K562 (cell line): ENCODE measurements around the gene TXNRD2. TPM values are rescaled to one million over a fixed set of nuclear protein-coding genes. Genes with fewer than 3 reads are reported as not detected.

ENCODE experiments used
- ARID1B ChIP-seq: fragments of 450-650 bp; IDR thresholded peaks from 2 replicates; pipeline ENCODE4 v1.6.1; 2016; ENCODE audit warnings: antibody characterized with exemption, mild to moderate bottlenecking, inconsistent platforms
- ATF7 ChIP-seq: fragments of 450-650 bp; IDR thresholded peaks from 2 replicates; pipeline ENCODE4 v1.7.1; 2014; ENCODE audit warnings: mild to moderate bottlenecking, moderate library complexity
- BRD9 ChIP-seq: fragments of 450-650 bp; IDR thresholded peaks from 2 replicates; pipeline ENCODE4 v1.6.1; 2018; ENCODE audit warnings: low read depth; ENCODE audit not compliant: partially characterized antibody
- CBFA2T3 ChIP-seq: fragments of 450-650 bp; IDR thresholded peaks from 2 replicates; pipeline ENCODE4 v1.6.1; 2017
- ELF4 ChIP-seq: fragments of 450-650 bp; formaldehyde crosslinking; IDR thresholded peaks from 2 replicates; pipeline ENCODE4 v1.4.0; 2022; ENCODE audit warnings: missing genetic modification characterization
- ESRRB ChIP-seq: fragments of 250-450 bp; sonication (Bioruptor Pico); IDR thresholded peaks from 2 replicates; pipeline ENCODE4 v1.5.0; 2020; ENCODE audit warnings: mild to moderate bottlenecking, moderate library complexity, borderline replicate concordance
- GABPB1 ChIP-seq: sonication (generic); formaldehyde crosslinking; IDR thresholded peaks from 2 replicates; pipeline ENCODE4 v1.8.0; 2022; ENCODE audit warnings: mild to moderate bottlenecking, missing genetic modification reagents
- HLTF ChIP-seq: fragments of 450-650 bp; IDR thresholded peaks from 2 replicates; pipeline ENCODE4 v1.6.1; 2016
- LEF1 ChIP-seq: fragments of 450-650 bp; IDR thresholded peaks from 2 replicates; pipeline ENCODE4 v1.6.1; 2016; ENCODE audit warnings: mild to moderate bottlenecking
- NCOA2 ChIP-seq, 2 experiments: fragments of 450-650 bp; IDR thresholded peaks; 2 replicates each; pipeline ENCODE4 v1.6.1; 2018; ENCODE audit warnings: mild to moderate bottlenecking in 2 of 2, moderate library complexity in 1 of 2; ENCODE audit not compliant: partially characterized antibody in 2 of 2
- POLR2AphosphoS5 ChIP-seq: IDR thresholded peaks from 2 replicates; pipeline ENCODE4 v1.6.1; 2011; ENCODE audit warnings: mild to moderate bottlenecking, low read depth, low read length, moderate library complexity; ENCODE audit not compliant: control insufficient read depth, insufficient read depth
- RBFOX2 ChIP-seq: fragments of 200-400 bp; formaldehyde crosslinking; IDR thresholded peaks from 2 replicates; pipeline ENCODE4 v1.6.1; 2017; ENCODE audit warnings: low read depth, mild to moderate bottlenecking, low read length, moderate library complexity
- SREBF2 ChIP-seq: sonication (generic); formaldehyde crosslinking; IDR thresholded peaks from 2 replicates; pipeline ENCODE4 v1.4.0; 2020; ENCODE audit warnings: mild to moderate bottlenecking, missing genetic modification reagents
- TEAD2 ChIP-seq: fragments of 450-650 bp; IDR thresholded peaks from 2 replicates; pipeline ENCODE4 v1.6.1; 2016; ENCODE audit warnings: missing genetic modification characterization, control low read depth, missing compliant biosample characterization
- ZFP1 ChIP-seq: fragments of 450-650 bp; formaldehyde crosslinking; IDR thresholded peaks from 2 replicates; pipeline ENCODE4 v1.4.0; 2020; ENCODE audit warnings: mild to moderate bottlenecking, mixed read lengths
- ZNF140 ChIP-seq: fragments of 250-450 bp; sonication (Bioruptor Pico); IDR thresholded peaks from 2 replicates; pipeline ENCODE4 v1.8.0; 2021; ENCODE audit warnings: moderate library complexity, mild to moderate bottlenecking, inconsistent platforms
- ZNF23 ChIP-seq: fragments of 250-450 bp; sonication (Bioruptor Pico); IDR thresholded peaks from 2 replicates; pipeline ENCODE4 v1.4.0; 2020; ENCODE audit warnings: mild to moderate bottlenecking
- ZNF699 ChIP-seq: fragments of 250-450 bp; sonication (Bioruptor Pico); IDR thresholded peaks from 2 replicates; pipeline ENCODE4 v1.8.0; 2021; ENCODE audit warnings: mild to moderate bottlenecking, moderate library complexity; ENCODE audit not compliant: insufficient replicate concordance
- polyA plus RNA-seq, 8 experiments: library from polyadenylated mRNA; depleted of rRNA in 4 of 8; stranded (reverse) in 5 of 8; unstranded in 3 of 8; fragments of >200 nt; fragmentation: Nextera tagmentation in 2 of 8; fragmentation: Illumina TruSeq in 1 of 8; extraction: Ambion mirVana in 2 of 8; extraction: Trizol in 1 of 8; gene quantifications; 2 replicates each; pipeline versions ENCODE4 v1.2.1 to v1.2.3, GENCODE V29; 2011 to 2014; ENCODE audit warnings: inconsistent platforms in 1 of 8, missing spikeins in 1 of 8
- total RNA-seq, 7 experiments: library from RNA; depleted of rRNA in 6 of 7; stranded (reverse); fragments of >200 nt in 6 of 7; fragmentation: Illumina TruSeq in 2 of 7; extraction: Trizol in 2 of 7; gene quantifications; 2 replicates each; pipeline versions ENCODE4 v1.2.1 to v1.2.3, GENCODE V29; 2011 to 2021; ENCODE audit warnings: low replicate concordance in 1 of 7
- TF ChIP-seq, protein P1 (sequence below): sonication (generic); formaldehyde crosslinking; IDR thresholded peaks from 2 replicates; pipeline ENCODE4 v1.8.0; 2022; ENCODE audit warnings: missing genetic modification reagents, mild to moderate bottlenecking, moderate library complexity, borderline replicate concordance
- TF ChIP-seq, protein P2 (sequence below): IDR thresholded peaks from 2 replicates; pipeline ENCODE4 v1.6.1; 2012; ENCODE audit warnings: low read depth, low read length, improper control_type of control experiment, borderline replicate concordance
- TF ChIP-seq, protein P3 (sequence below): fragments of 250-450 bp; sonication (Bioruptor Pico); IDR thresholded peaks from 2 replicates; pipeline ENCODE4 v1.9.0; 2021; ENCODE audit warnings: mild to moderate bottlenecking, inconsistent platforms
- TF ChIP-seq, protein P4 (sequence below): fragments of 450-650 bp; conservative IDR thresholded peaks from 2 replicates; pipeline ENCODE4 v1.6.1; 2016; ENCODE audit warnings: missing genetic modification characterization, low read depth, mild to moderate bottlenecking, control low read depth, missing compliant biosample characterization

TXNRD2 gene
- total and polyA plus RNA-seq, 9 of the 15 experiments (the other 6 are each of a cell fraction or from before 2014, with no cell fraction given) = 3.3 to 80.2 (median 49.4) TPM

DNA sequence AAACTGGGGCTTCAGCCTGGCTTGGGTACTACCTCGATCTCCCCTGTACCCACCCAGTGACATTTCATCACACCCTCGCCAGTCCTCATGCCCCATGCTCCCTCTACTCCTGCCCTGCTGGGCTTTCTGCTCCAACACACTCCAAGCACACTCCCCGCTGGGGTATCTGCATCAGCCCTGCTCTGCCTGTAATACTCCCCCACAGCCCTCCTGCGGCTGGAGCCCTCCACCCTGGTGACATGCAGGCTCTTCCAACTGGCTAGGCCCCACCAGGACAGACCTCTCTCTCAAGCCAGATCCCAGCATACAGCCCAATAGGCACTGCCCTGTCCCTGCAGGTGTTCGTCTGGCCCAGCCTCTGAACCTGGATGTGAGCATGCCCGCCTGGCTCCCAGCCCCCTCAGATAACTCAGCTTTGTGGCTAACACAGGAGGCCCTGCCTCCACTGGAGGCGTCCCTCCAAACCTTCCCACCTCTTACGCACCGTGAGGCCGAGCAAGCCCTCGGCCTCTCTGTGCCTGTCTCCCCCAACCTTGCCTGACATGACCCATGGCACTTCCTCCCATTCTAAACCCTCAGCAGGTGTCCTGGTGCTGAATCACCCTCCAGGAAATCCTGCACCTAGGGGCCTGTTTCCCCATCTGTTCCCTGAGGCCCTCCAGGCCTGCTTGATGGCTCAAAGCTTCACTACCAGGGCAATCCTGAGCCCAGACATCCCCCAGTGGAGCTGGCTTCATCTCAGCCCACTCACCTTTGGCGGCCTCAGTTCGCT is 33.5 kb upstream of the TXNRD2 start (continued):
- TF ChIP-seq, protein P1, sequence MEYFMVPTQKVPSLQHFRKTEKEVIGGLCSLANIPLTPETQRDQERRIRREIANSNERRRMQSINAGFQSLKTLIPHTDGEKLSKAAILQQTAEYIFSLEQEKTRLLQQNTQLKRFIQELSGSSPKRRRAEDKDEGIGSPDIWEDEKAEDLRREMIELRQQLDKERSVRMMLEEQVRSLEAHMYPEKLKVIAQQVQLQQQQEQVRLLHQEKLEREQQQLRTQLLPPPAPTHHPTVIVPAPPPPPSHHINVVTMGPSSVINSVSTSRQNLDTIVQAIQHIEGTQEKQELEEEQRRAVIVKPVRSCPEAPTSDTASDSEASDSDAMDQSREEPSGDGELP (CRISPR knock-in tag) = no peak
- TF ChIP-seq LEF1 = no peak; the same call in 1 of the 2 replicates
- peak; percentile 87 for TF ChIP-seq ARID1B
- no peak for TF ChIP-seq BRD9
- TF ChIP-seq, protein P2, sequence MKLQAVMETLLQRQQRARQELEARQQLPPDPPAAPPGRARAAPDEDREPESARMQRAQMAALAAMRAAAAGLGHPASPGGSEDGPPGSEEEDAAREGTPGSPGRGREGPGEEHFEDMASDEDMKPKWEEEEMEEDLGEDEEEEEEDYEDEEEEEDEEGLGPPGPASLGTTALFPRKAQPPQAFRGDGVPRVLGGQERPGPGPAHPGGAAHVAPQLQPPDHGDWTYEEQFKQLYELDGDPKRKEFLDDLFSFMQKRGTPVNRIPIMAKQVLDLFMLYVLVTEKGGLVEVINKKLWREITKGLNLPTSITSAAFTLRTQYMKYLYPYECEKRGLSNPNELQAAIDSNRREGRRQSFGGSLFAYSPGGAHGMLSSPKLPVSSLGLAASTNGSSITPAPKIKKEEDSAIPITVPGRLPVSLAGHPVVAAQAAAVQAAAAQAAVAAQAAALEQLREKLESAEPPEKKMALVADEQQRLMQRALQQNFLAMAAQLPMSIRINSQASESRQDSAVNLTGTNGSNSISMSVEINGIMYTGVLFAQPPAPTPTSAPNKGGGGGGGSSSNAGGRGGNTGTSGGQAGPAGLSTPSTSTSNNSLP = no peak
- peak; percentile 53; the same call in 1 of the 2 replicates for TF ChIP-seq POLR2AphosphoS5
- no peak for TF ChIP-seq TEAD2
- TF ChIP-seq SREBF2 = no peak
- TF ChIP-seq ZNF23 (CRISPR knock-in tag) = no peak
- 0 out of 2 replicates have a peak, but pooled peaks have one; percentile 9 for TF ChIP-seq ELF4 (CRISPR knock-in tag)
- peak; percentile 61; the same call in 1 of the 2 replicates for TF ChIP-seq ESRRB (CRISPR knock-in tag)
- TF ChIP-seq NCOA2 (IDR thresholded peaks at IDR 0.05; ENCODE audit: partially characterized antibody in 2 of 2) = no peak
- TF ChIP-seq RBFOX2 = peak; percentile 16; the same call in 1 of the 2 replicates
- peak; percentile 87 for TF ChIP-seq CBFA2T3
- no peak for TF ChIP-seq ZNF140 (CRISPR knock-in tag)
- peak; percentile 31; the same call in 1 of the 2 replicates for TF ChIP-seq HLTF
- peak; percentile 4 for TF ChIP-seq ZNF699 (CRISPR knock-in tag)
- TF ChIP-seq, protein P3, sequence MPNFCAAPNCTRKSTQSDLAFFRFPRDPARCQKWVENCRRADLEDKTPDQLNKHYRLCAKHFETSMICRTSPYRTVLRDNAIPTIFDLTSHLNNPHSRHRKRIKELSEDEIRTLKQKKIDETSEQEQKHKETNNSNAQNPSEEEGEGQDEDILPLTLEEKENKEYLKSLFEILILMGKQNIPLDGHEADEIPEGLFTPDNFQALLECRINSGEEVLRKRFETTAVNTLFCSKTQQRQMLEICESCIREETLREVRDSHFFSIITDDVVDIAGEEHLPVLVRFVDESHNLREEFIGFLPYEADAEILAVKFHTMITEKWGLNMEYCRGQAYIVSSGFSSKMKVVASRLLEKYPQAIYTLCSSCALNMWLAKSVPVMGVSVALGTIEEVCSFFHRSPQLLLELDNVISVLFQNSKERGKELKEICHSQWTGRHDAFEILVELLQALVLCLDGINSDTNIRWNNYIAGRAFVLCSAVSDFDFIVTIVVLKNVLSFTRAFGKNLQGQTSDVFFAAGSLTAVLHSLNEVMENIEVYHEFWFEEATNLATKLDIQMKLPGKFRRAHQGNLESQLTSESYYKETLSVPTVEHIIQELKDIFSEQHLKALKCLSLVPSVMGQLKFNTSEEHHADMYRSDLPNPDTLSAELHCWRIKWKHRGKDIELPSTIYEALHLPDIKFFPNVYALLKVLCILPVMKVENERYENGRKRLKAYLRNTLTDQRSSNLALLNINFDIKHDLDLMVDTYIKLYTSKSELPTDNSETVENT (CRISPR knock-in tag) = peak; percentile 40; the same call in 1 of the 2 replicates
- TF ChIP-seq, protein P4, sequence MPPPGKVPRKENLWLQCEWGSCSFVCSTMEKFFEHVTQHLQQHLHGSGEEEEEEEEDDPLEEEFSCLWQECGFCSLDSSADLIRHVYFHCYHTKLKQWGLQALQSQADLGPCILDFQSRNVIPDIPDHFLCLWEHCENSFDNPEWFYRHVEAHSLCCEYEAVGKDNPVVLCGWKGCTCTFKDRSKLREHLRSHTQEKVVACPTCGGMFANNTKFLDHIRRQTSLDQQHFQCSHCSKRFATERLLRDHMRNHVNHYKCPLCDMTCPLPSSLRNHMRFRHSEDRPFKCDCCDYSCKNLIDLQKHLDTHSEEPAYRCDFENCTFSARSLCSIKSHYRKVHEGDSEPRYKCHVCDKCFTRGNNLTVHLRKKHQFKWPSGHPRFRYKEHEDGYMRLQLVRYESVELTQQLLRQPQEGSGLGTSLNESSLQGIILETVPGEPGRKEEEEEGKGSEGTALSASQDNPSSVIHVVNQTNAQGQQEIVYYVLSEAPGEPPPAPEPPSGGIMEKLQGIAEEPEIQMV (tag) = no peak
- TF ChIP-seq ZFP1 = no peak
- TF ChIP-seq GABPB1 (CRISPR knock-in tag) = no peak
- TF ChIP-seq ATF7 = peak; percentile 21; the same call in 1 of the 2 replicates
